ENCODE data around the gene HS2ST1.

Gene HS2ST1

DNA sequence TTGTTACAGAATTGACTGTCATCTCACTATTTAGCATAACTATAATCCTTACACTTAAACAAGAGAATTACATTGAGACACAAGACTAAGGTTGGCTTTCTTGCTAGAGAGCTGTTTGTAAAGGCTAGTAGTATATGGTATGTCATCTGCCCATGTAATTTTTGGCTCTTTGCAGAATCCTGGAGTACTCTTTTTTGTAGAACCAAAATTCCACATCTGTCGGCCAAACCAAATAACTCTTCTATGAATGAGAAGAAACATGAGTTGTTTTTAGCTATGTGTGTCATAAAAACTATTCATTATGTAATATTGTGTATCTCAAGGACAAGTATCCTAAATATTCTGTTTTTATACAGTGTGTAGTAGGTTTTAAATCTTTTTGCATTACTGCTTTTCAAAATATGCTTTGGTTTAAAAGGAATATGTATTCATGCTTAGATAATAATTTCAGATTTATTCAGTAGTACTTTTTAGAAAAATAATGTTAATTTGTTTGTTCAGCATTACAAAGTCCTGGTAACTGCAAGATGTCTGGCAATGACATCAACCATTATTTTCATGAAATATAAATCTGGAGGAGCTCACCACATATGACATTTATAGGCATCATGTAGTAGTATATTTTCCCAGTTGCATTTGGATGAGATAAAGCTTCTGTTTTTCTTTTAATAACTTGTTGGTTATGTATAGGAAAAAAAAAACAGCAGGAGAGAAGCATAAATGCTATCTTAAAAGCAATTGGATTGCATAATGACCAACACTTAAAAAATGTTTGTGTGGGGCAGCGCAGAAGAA is 159.8 kb downstream of the HS2ST1 start:
- no peak for DNase-seq

DNA sequence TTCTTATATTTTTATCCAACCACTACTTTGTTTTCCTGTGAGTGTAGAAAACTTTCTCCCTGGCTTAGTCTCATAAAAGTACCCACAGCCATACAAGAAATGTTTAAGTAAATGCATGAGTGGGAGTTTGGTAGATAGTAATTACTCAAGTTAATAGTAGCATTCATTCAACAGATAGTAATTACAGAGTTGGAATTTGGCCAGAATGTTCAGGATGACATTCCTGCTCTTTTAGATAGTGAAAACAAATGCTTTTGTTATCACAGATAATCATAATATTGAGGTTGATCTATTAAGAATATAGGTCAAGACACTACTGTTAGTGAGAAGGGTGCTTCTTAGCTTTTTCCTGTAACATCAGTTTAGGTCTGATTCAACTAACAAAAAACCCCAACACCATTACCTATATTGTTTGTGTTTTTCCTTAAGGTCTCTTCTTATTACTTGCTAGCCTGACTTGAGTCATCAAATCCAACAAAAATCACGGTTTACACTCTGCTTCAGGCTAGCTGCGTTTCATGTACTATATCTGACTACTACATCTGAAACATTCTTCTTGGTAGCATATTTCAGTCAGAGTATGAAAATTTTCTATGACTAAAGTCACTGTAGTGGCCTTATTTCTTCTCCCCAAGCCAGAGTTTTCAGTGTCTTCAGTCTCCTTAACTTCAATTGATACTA is 163.7 kb downstream of the HS2ST1 start:
- DNase-seq = no peak

DNA sequence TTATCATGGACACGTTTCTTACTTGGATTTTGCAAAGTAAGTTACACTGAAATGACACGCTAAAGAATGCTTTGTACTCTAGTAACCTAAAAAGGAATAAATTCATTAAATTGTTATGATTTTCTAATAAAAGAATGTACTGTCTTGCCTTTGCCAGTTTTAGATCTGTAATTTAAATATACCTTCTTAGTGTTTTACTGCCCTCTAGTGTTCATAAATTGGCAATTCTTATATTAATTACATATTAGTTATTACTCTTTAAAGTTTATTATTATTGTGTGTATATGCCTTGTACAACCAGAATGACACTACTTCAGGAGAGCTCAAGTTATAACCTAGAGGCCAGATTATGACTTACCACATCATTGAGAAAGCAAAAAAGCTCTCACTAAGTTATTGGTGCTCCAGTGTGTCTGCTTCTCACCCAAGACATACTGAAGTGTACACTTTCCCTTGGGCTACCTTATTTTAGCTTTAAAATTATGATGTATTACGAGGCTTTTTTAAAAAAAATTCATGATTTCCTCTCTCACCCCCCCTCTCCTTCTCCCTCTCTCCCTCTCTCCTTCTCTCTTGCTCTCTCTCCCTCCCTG is 169.9 kb downstream of the HS2ST1 start:
- DNase-seq = peak in 1 of 2 experiments; percentile 3

DNA sequence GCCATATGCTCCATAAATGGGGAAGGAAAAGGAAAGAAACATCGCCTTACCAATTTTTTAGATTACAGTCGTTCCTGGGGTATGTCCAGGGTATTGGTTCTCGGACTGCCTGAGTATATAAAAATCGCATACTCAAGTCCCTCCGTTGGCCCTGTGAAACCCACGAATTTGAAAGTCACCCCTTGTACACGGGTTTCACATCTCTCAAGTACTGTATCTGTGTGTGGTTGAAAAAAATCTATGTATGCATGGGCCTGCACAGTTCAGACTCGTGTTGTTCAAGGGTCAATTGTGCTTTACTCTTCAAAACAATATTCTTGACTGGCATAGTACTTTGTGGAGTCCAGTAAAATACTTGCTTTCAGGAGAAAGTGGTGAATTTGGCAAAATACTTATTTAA is 171.7 kb downstream of the HS2ST1 start:
- DNase-seq = no peak

DNA sequence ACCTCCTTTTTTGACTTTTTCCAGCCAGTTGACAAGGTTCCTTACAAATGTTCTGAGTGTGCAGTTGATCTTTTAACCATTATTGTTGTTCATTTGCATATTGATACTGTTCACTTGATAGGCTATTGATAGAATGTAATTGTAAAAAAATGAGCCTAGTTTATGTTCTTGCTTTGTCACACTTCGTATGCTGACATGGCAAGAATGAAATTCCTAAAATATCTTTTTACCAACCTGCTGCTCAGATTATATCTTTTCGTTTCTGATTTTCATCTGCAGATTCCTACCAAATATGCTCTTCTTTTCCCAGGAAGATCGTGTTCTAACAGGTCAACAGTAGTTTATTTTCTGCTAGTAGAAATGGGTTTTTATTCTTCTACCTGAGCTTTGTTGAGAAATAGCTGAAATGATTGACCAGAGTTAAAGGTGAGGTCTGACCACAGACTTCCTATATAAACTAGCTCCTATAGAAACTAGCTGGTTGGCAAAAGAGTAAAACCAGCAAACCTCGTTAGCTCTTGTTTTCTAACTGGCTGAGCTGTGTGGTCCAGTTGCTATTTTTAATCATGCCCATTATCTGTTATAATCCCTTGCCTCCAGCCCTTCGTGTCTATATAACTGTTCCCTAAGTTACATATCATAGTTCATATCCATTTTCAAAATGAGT is 174.8 kb downstream of the HS2ST1 start:
- no peak for DNase-seq

DNA sequence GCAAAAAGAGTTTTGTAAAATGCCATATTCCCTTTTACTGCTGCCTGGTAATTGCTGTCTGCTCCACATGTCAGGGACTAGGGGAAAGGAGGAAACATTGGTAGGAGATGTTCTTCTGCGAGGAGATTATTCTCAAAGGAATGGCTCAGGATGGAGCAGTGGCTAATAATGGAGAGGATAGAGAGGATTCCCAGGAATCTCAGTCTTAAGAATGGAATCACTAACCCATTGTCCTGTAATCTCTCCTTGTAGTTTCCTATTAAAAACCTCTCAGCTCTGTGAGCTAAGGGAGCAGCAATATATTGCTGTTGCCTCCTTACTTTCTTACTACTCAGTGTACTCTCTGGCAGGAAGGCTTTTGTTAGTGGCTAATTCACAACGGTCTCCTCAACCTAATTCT is 175.4 kb downstream of the HS2ST1 start:
- DNase-seq = no peak

DNA sequence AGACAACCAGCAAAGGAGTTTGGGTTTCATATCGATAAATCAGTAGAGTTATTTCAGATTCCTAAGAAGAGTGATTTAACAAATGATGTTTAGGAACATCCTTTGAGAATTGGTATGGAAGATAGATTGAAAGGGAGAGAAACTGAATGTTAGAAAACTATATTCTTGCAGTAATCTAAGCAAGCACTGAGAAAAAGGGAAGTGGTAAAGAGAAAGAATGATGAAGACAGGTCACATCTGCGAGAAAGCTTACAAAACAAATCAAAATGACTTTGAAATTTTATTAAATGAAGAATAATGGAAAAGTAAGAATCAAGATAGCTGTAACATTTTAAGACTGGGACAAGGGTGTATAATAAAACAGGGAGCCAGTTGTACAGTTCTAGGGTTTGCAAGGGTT is 177.0 kb downstream of the HS2ST1 start:
- DNase-seq = no peak

DNA sequence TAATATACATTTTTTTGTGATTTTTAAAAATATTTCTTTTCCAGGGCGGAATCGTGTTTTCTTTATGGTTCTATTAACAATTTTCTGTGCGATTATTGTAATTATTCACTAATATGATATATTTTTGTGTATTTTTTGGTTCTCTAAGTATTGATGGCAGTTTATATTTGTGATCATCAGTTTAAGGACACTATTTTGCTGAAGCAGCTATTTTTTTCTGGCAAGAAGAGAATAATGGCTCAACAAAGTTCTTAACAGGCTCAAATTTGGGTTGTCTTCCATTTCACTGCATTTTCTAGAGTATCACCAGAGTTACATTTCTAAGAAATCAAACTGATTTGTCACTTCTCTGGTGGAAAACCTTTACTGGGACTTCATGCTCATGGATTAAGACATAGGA is 178.4 kb downstream of the HS2ST1 start:
- no peak for DNase-seq

DNA sequence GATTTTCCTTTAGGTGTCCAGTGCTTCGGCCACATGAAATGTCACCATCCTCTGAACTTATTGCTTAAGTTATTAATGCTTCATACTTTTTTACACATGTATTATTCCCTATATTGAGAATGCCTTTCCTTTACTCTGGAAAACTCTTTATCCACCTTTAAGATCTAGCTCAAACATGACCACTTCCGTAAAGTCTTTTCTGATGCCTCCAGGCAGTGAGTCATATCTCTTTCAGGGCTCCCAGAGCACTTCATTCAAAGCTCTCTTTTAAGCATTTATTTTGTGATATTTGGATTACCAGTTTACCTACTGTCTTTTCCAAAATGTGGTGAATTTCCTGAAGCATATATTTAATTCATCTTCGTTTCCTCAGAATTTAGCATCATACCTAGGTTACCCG is 178.9 kb downstream of the HS2ST1 start:
- no peak for DNase-seq

DNA sequence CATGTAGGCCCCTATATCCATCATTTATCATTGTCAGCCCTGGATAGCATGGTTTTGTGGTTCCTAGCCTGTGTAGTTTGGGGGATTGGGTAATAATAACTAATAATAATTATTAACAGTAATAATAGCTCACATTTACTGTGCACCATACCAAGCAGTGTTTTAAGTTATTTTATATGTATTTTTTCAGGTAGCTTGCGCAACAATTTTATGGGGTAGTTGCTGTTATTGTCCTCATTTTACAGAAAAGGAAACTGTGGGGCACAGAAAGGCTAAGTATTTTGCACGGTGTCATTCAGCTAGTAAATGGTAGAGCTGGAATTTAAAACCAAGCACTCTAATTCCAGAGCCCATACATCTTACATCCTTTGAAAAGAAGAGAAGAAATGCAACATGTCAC is 179.8 kb downstream of the HS2ST1 start:
- DNase-seq = no peak

DNA sequence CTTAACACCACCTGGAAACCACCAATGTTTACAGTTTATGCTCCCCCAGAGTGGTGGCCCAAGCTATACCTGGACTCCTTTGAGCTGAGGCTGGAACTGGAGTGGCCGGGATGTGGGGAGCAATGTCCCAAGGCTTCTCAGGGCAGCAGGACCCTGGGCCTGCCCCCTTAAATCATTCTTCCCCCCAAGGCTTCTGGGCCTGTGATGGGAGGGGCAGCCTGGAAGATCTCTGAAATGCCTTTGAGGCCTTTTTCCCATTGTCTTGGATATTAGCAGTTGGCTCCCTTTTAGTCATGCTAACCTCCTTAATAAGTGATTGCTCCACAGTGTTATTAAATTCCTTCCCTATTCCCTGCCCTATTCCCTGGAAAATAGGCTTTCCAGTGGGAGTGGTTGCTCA is 185.8 kb downstream of the HS2ST1 start:
- no peak for DNase-seq

DNA sequence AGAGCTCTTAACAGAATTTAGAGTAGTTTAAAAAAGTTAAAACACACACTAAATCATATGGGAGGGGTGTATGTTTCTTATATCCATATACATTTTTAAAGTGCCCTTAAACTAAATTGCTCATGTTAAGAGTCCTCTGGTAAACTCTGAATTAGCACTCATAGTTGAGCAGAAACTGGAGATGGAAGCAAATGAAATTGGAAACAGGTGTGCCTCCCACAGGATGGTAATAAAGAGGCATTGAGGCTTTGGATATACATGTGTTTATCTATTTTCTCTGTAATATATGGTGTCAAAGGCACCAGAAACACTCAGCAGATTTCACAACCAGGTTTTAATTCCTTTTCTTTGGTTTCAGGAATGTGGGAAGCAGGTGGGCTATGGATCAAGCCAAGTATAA is 188.6 kb downstream of the HS2ST1 start:
- DNase-seq = no peak

DNA sequence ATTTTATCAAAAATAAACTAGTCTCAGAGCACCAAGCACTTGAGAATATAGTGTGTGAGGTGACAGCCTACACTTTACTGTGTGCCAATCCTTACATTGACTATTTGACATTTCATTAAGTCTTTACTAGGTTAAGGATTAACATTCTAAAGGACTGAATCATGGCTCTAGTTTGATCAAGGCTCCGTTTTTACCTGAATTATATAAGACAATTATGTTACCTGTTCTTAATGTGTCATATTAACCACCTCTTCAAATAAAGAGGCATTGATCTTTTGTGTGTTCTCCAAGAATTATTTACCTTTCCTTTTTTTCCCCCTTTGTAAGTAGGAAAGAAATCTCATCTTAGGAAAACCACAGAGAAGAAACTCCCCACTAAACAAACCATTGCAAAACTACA is 189.7 kb downstream of the HS2ST1 start:
- no peak for DNase-seq

DNA sequence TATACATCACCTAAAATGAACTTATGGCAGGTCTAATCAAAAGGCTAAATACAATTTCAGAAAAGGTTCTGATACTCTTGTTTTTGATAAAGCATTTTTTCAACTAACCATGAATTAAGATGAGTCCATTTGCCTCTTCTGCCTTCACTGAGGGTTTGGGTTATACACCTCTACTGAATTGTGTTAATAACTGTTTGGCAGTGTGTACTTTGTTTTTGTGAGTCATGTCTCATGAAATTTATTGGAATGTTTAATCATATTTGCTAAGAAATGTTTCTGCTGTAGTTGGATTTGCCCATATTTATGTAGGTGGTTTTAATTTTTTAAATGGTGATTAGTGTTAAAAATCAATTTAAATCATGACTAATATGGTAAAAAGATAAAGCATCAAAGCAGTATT is 190.5 kb downstream of the HS2ST1 start:
- DNase-seq = no peak

DNA sequence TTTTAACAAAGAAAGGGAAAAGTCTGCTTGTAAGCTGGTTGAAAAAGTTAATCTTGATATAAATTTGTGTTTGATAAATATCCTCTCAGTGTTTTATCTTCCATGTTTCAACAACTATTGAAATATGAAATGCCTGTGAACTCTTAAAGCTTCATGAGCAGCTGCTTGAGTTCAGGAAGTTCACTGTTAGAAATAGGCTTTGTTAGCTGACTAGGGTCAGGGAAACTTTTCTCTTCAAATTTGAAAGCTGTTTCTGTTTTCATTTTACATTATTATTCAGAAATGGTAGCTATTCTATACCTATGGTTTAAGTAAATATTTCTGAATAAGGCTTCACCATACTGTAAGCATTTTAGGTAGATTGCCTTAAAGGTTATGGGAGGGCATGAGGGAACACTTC is 191.7 kb downstream of the HS2ST1 start:
- DNase-seq = no peak

DNA sequence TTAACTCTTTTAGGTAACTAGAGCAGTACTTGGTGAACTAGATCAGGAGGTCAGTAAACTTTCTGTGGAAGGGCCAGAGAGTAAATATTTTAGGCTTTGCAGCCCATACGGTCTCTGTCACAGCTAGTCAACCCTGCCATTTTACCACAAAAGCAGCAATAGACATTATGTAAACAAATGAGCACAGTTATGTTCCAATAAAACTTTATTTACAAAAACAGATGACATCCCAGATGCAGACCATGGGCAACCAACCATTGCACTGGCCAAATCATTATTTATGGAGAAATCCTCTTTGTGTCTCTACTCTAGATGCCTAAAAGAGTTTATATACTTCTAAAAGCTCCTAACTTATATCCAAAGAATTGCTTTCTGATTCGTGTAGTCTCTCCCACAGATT is 192.4 kb downstream of the HS2ST1 start:
- no peak for DNase-seq

DNA sequence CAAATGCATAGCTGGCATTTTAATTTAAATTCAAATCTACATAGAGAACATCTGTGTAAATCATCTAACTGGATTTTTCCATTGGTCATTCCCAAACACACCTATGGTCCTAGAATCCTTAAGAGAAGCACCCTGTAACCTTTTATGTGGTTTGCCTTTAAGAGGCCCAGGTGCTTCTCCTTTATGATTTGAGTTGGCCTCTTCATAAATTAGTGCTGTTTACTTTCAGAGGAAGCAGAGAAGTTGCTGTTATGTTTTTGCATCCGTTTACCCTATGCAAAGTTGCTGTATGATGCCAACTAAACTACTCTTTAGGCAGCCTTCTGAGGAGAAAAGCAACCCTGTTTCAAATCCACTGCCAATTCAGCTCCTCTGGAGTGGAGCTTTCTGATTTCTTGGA is 193.8 kb downstream of the HS2ST1 start:
- DNase-seq = no peak

DNA sequence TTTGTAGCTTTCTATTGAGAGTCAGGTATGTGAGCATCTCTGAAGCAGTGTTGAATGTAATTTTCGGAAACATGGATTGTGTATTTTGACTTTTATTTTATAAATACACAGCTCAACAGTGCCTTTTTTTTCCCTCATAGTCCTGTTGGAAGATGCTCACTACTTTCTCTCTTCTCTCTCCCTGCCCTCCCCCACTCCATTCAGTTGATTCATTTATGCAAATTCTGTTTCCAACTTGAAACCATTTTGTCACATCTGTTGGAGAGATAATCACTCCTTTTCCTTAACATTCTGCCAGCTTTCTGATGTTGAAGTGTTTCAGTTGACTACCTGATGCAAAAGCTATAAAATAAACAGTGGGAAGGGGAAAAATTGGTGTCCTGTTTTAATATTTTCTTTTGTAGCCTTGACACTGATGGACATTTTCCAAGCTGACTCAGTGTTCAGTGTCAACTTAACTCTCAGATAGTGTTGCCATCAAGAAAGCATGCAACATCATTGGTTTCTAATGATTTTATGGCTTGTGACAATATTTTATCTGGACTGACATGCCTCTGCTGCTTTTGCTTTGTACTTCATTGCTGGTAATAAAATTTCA is 194.5 kb downstream of the HS2ST1 start:
- DNase-seq = no peak

DNA sequence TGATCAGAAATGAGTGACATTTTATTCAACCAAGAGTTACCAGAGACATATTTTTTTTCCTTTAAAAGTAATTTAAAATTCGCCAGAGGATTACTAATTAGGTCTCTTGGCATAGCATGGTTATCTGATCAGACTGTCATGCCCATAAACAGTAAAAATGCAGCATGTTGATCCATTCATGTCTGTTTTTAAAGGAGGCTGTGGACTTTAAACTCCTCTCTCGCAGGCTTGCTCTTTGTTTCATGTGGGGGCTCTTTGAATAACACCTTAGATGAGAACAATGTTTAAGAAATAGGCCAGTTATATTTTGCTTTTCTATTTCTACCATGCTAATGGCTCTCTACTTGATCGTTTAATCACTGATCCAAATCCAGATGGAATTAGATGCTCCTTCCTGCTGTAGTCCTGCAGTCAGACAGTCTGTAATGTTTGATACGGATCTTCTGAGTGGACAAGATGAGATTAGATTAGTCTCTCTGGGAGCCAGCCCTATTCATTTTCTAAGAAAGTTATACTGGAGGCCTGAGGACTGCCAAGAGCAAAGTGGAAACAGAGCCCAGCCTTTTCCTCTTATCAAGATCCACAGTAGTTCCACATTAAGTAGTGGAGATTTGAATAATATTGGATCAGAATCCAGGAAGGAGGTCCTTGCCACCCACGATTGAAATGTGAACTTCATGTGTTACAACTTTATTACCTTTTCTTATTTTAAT is 197.4 kb downstream of the HS2ST1 start:
- no peak for DNase-seq

DNA sequence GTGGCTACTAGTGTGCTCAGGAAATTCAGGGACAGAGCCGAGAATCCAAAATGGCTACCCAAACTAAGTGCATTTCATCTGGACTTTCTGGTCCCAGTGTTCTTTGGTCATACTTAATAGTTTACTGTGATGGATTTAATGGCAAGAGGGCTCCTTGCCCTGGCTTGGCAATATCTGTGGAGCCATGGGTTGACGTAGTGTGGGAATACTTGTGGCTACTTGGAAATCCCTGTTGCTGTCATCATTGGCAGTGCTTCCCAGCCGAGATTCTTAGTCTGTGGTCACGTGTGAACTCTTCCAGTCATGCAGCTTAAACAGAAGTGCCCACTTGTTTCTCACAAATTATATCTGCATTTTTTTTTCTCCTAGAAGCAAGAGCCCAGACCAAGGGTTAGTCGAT is 198.9 kb downstream of the HS2ST1 start:
- DNase-seq = no peak

DNA sequence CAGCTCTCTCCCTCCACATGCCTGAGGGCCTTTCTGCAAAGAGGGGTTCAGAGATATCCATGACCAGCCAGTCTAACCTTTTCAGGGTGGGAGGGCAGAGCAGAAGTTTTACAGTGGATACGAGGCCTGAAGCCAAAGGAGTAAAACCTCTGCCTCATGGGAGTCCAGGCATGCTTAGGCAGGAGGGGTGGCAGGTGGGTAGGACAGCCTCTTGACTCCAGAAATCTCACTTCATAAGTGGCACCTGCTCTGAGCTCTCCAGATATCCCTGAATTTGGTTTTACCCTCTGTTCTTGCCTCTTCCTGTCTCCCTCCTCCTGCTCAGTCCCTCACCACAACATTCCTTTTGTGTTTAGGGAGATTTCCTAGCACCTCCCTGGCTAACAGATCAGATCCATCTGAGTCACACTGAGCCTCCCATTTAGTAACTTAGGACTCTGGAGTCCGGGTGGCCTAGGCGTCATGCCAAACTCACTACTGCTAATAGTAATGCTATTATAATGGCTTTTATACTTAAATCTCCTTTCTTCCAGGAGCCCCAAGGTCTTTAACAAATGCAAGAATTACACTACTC is 201.0 kb downstream of the HS2ST1 start:
- DNase-seq = no peak

DNA sequence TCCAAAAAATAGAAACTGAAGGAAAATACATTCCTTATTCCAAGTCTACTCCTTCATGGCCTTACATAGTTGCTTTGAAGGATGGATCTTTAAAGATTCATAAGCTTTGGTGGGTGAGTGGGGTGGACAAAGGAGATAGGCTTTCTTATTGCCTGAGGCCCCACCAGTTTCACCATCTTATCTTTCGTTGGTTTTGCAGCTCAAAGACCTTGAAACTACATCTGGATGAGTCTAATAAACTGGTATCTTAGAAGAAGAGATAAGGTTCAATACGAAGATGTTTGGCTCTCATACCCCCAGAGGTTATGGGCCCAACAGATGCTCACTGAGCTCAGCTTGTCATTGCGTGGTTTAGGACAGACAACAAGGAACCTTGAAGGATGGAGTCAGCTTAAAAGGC is 201.5 kb downstream of the HS2ST1 start:
- DNase-seq = no peak

All from SHP77 (cell line).